ENCODE measurements around the gene MTOR.

MTOR gene

GRCh38 chr1:11204396-11205190 is 57.8 kb downstream of the MTOR start:
- in situ Hi-C loops (cut with MboI; ENCODE audit: low sequenced_read_pairs, unreplicated experiment): no loop called here
- DNase-seq (ENCODE audit: low spot score): no peak
- no peak for TF ChIP-seq CTCF (IDR thresholded peaks at IDR 0.05; ENCODE audit: borderline replicate concordance, control extremely low read depth, extremely low read depth, insufficient read depth, missing control alignments)

- in situ Hi-C loops (cut with MboI; ENCODE audit: low sequenced_read_pairs, unreplicated experiment): no loop called here
- TF ChIP-seq CTCF (IDR thresholded peaks at IDR 0.05; ENCODE audit: borderline replicate concordance, control extremely low read depth, extremely low read depth, insufficient read depth, missing control alignments): no peak
- DNase-seq (ENCODE audit: low spot score): no peak
These were observed 63.3 kb downstream of the MTOR start for GRCh38 chr1:11198851-11199594.

GRCh38 chr1:11198257-11198656 is 64.1 kb downstream of the MTOR start:
- DNase-seq (ENCODE audit: low spot score): no peak
- no peak for TF ChIP-seq CTCF (IDR thresholded peaks at IDR 0.05; ENCODE audit: borderline replicate concordance, control extremely low read depth, extremely low read depth, insufficient read depth, missing control alignments)
- in situ Hi-C loops (cut with MboI; ENCODE audit: low sequenced_read_pairs, unreplicated experiment): no loop called here

GRCh38 chr1:11197359-11197758 is 65.0 kb downstream of the MTOR start:
- in situ Hi-C loops (cut with MboI; ENCODE audit: low sequenced_read_pairs, unreplicated experiment): no loop called here
- no peak for DNase-seq (ENCODE audit: low spot score)
- no peak for TF ChIP-seq CTCF (IDR thresholded peaks at IDR 0.05; ENCODE audit: borderline replicate concordance, control extremely low read depth, extremely low read depth, insufficient read depth, missing control alignments)

GRCh38 chr1:11196945-11197344 is 65.4 kb downstream of the MTOR start:
- no peak for DNase-seq (ENCODE audit: low spot score)
- in situ Hi-C loops (cut with MboI; ENCODE audit: low sequenced_read_pairs, unreplicated experiment): no loop called here
- TF ChIP-seq CTCF (IDR thresholded peaks at IDR 0.05; ENCODE audit: borderline replicate concordance, control extremely low read depth, extremely low read depth, insufficient read depth, missing control alignments): no peak

- in situ Hi-C loops (cut with MboI; ENCODE audit: low sequenced_read_pairs, unreplicated experiment): no loop called here
- DNase-seq (ENCODE audit: low spot score): no peak
- TF ChIP-seq CTCF (IDR thresholded peaks at IDR 0.05; ENCODE audit: borderline replicate concordance, control extremely low read depth, extremely low read depth, insufficient read depth, missing control alignments): no peak
These were observed 67.8 kb downstream of the MTOR start for GRCh38 chr1:11194407-11195176.

Data from GM13976 (cell line).